ENCODE results near the gene STK11. TPM values are rescaled to one million over a fixed set of nuclear protein-coding genes. Genes with fewer than 3 reads are reported as not detected.

STK11 gene
- total RNA-seq, 1 donor from 2014 or later, result 61.6 TPM

DNA sequence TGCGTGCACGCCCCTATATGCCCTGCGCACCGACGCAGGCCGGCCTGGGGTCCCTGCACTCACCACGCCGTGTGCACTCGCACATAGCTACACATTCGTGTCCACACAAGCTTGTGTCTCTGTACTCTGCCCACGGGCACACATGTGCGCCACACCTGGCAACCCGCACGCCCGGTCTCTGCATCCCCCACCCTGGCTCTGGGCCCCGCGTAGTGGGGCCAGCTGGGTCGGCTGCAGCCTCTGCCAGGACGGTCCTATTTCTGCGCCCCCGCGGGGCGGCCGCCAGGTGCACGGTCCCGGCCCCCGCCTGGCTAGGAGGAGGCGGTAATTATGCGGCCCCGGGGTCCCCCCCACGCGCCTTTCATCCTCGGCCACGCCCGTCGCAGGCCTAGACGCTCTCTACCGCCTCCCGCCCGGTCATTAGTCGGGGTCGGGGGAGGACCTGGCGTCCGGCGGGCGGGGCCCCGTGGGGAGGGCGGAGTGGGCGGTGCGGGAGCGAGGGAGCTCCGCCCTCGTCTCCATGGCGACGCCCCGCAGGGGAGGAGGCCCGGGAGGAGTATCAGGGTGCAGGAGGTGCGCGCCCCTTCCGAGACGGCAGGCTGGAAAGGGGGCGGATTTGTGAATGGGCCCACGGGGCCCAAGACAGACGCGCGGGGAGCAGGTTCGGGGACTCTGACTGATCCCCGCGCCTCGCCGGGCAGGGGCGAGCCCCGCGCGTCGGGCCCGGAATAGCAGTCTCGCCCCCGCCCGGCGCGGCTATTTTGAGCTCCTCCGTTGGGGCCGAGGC lies 60.7 kb downstream of the STK11 start:
- H3K79me2 ChIP-seq (ENCODE audit: insufficient read depth, low read length), result peaks cover 19% of the 10 kb centered on the region
- peak overlapping the region; percentile 75 for H3K9ac ChIP-seq (ENCODE audit: low read length)
- peaks cover 22% of the 10 kb centered on the region for H4K20me1 ChIP-seq (ENCODE audit: insufficient read depth, low read length)
- peaks cover 70% of the 10 kb centered on the region for H3K4me1 ChIP-seq (ENCODE audit: insufficient read depth, low read length)
- no peaks in the 10 kb centered on the region for H3K27me3 Mint-ChIP-seq (ENCODE audit: low read depth, unreplicated experiment)
- peaks cover 4% of the 10 kb centered on the region for H3K36me3 Mint-ChIP-seq (ENCODE audit: low read depth, unreplicated experiment)
- no peaks in the 10 kb centered on the region for H3K27me3 ChIP-seq (ENCODE audit: insufficient read depth, low read length)
- peak overlapping the region; percentile 31 for H2AFZ ChIP-seq (ENCODE audit: low read depth, low read length)
- peak overlapping the region; percentile 53 for H3K4me3 ChIP-seq (ENCODE audit: insufficient read depth, low read depth, low read length)
- H3K4me2 ChIP-seq (ENCODE audit: low read length), result peak overlapping the region; percentile 93
- peak overlapping the region; percentile 66 for H3K27ac Mint-ChIP-seq (ENCODE audit: unreplicated experiment)
- H3K9me3 Mint-ChIP-seq (ENCODE audit: unreplicated experiment), result no peaks in the 10 kb centered on the region
- DNase-seq (ENCODE audit: low read depth), result peak; percentile 58
- H3K4me3 Mint-ChIP-seq (ENCODE audit: unreplicated experiment), result peak overlapping the region; percentile 72
- H3K27ac ChIP-seq (ENCODE audit: low read depth, low read length), result peak overlapping the region; percentile 75
- H3K4me1 Mint-ChIP-seq (ENCODE audit: low read depth, unreplicated experiment), result peaks cover 34% of the 10 kb centered on the region
- peaks cover 4% of the 10 kb centered on the region for H3K36me3 ChIP-seq (ENCODE audit: insufficient read depth, low read length)
- no peak for FAIRE-seq
- H3K9me3 ChIP-seq (ENCODE audit: insufficient read depth, low read depth, low read length), result no peaks in the 10 kb centered on the region
- TF ChIP-seq, protein P1, sequence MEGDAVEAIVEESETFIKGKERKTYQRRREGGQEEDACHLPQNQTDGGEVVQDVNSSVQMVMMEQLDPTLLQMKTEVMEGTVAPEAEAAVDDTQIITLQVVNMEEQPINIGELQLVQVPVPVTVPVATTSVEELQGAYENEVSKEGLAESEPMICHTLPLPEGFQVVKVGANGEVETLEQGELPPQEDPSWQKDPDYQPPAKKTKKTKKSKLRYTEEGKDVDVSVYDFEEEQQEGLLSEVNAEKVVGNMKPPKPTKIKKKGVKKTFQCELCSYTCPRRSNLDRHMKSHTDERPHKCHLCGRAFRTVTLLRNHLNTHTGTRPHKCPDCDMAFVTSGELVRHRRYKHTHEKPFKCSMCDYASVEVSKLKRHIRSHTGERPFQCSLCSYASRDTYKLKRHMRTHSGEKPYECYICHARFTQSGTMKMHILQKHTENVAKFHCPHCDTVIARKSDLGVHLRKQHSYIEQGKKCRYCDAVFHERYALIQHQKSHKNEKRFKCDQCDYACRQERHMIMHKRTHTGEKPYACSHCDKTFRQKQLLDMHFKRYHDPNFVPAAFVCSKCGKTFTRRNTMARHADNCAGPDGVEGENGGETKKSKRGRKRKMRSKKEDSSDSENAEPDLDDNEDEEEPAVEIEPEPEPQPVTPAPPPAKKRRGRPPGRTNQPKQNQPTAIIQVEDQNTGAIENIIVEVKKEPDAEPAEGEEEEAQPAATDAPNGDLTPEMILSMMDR (IDR thresholded peaks at IDR 0.05; ENCODE audit: insufficient read depth, low read depth, low read length), result no peak
- no peak for TF ChIP-seq EZH2 (IDR thresholded peaks at IDR 0.05; ENCODE audit: insufficient read depth, low read length)

DNA sequence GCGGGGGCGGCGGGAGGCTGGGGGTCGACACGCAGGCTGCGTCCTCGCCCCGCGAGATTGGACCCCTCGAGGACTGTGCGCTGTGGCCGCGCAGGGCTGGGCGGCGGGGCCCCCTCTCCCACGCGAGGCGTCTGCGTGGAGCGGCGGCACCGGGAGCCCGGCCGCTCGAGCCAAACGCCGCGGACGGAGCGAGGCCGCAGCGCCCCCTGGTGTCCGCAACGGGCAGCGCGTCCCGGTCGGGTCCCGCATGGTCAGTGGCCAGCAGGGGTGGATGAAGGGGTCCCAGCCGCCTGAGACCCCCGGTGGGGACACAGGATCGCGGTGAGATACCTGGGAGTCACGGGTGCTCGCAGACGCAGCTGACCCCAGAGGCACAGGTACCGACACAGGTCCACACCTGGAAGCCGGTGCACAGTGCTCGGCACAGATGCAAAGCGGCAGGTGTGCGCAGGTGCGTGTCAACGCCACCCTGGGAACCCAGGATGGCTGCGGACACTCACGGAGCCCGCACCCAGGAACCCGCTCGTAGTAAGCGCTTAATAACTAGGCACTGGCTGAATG lies 61.4 kb downstream of the STK11 start:
- FAIRE-seq (no peak), DNase-seq (ENCODE audit: low read depth) (no peak)
- Histone ChIP-seq H3K79me2 (ENCODE audit: insufficient read depth, low read length) (peaks cover 26% of the 10 kb centered on the region), H3K27ac (ENCODE audit: low read depth, low read length) (peak overlapping the region; percentile 69), H3K9me3 (ENCODE audit: insufficient read depth, low read depth, low read length) (no peaks in the 10 kb centered on the region), H4K20me1 (ENCODE audit: insufficient read depth, low read length) (peaks cover 29% of the 10 kb centered on the region), H3K9ac (ENCODE audit: low read length) (peak overlapping the region; percentile 75), H3K4me1 (ENCODE audit: insufficient read depth, low read length) (peaks cover 70% of the 10 kb centered on the region), H3K4me2 (ENCODE audit: low read length) (peak overlapping the region; percentile 93), H3K27me3 (ENCODE audit: insufficient read depth, low read length) (no peaks in the 10 kb centered on the region), H2AFZ (ENCODE audit: low read depth, low read length) (no peak overlapping the region), H3K36me3 (ENCODE audit: insufficient read depth, low read length) (peaks cover 4% of the 10 kb centered on the region), H3K4me3 (ENCODE audit: insufficient read depth, low read depth, low read length) (peak overlapping the region; percentile 53)
- Mint-ChIP-seq H3K27me3 (ENCODE audit: low read depth, unreplicated experiment) (no peaks in the 10 kb centered on the region), H3K9me3 (ENCODE audit: unreplicated experiment) (no peaks in the 10 kb centered on the region), H3K4me3 (ENCODE audit: unreplicated experiment) (peak overlapping the region; percentile 75), H3K4me1 (ENCODE audit: low read depth, unreplicated experiment) (peaks cover 31% of the 10 kb centered on the region), H3K27ac (ENCODE audit: unreplicated experiment) (peak overlapping the region; percentile 58), H3K36me3 (ENCODE audit: low read depth, unreplicated experiment) (peaks cover 4% of the 10 kb centered on the region)
- TF ChIP-seq EZH2 (IDR thresholded peaks at IDR 0.05; ENCODE audit: insufficient read depth, low read length), result no peak
- TF ChIP-seq, protein P1 (IDR thresholded peaks at IDR 0.05; ENCODE audit: insufficient read depth, low read depth, low read length), result peak; percentile 49
